Inflammatory macrophage treated with lipopolysaccharide for 1 hour (primary cell): Measurements from ENCODE around the gene CHMP2B.
"Not testable (repeated sequence)": the region's sequence is repeated elsewhere in the genome, so short reads cannot be mapped to it uniquely, and the experiment has no call there.

Source experiments
- DNase-seq, 2 donors: peaks; one replicate each; pipeline ENCODE4 v3.0.0-alpha.2; 2020 to 2022

CHMP2B gene

GRCh38 chr3:87236093-87236492 is 9.0 kb downstream of the CHMP2B start:
- DNase-seq = no peak

GRCh38 chr3:87246662-87247429 is 19.7 kb downstream of the CHMP2B start:
- DNase-seq = no peak

GRCh38 chr3:87247430-87247773 is 20.3 kb downstream of the CHMP2B start:
- no peak for DNase-seq

- DNase-seq = not testable (repeated sequence)
These were observed 21.1 kb downstream of the CHMP2B start for GRCh38 chr3:87248231-87248630.

- no peak for DNase-seq
These were observed 21.7 kb downstream of the CHMP2B start for GRCh38 chr3:87248831-87249230.

GRCh38 chr3:87250009-87250408 is 22.9 kb downstream of the CHMP2B start:
- no peak for DNase-seq

- peak; percentile 43 to 87 for DNase-seq
These were observed 33.2 kb downstream of the CHMP2B start for GRCh38 chr3:87260270-87260669.

GRCh38 chr3:87261925-87262324 is 34.8 kb downstream of the CHMP2B start:
- no peak for DNase-seq

GRCh38 chr3:87267953-87268645 is 41.0 kb downstream of the CHMP2B start:
- no peak for DNase-seq

- DNase-seq = no peak
These were observed 41.6 kb downstream of the CHMP2B start for GRCh38 chr3:87268646-87269211.

GRCh38 chr3:87269723-87270122 is 42.6 kb downstream of the CHMP2B start:
- no peak for DNase-seq

GRCh38 chr3:87270908-87271700 is 44.0 kb downstream of the CHMP2B start:
- peak in 1 of 2 donors; percentile 21 for DNase-seq

- peak; percentile 48 to 57 for DNase-seq
These were observed 45.7 kb downstream of the CHMP2B start for GRCh38 chr3:87272718-87273341.

GRCh38 chr3:87276484-87276883 is 49.4 kb downstream of the CHMP2B start, which contains the start of gene POU1F1:
Gene POU1F1 (minus strand): TSS chr3:87276584. CDS start chr3:87276462, 122 bp downstream.
- no peak for DNase-seq

- DNase-seq = peak; percentile 18 to 62
These were observed 59.9 kb downstream of the CHMP2B start for GRCh38 chr3:87287011-87287410.

- DNase-seq = peak; percentile 42 to 61
These were observed 61.3 kb downstream of the CHMP2B start for GRCh38 chr3:87288446-87288845.

- DNase-seq = peak; percentile 31 to 61
These were observed 71.1 kb downstream of the CHMP2B start for GRCh38 chr3:87298111-87298718.

- DNase-seq = not testable (repeated sequence)
These were observed 77.9 kb downstream of the CHMP2B start for GRCh38 chr3:87305031-87305430.
